HG02588 (cell line): Measurements from ENCODE around the gene NEK2.
"Not testable (repeated sequence)": the region's sequence is repeated elsewhere in the genome, so short reads cannot be mapped to it uniquely, and the experiment has no call there.

ENCODE experiments used
- ATAC-seq: cut with Tn5 transposase; IDR thresholded peaks from one replicate; pipeline ENCODE4 v1.9.1; 2021; ENCODE audit warnings: mild to moderate bottlenecking, moderate library complexity; ENCODE audit not compliant: unreplicated experiment

Gene NEK2

GRCh38 chr1:211675230-211676105 lies at the start of gene NEK2:
Gene NEK2 (minus strand): TSS chr1:211675621. CDS start chr1:211675479, 142 bp downstream.
- peak; percentile 97 for ATAC-seq

DNA sequence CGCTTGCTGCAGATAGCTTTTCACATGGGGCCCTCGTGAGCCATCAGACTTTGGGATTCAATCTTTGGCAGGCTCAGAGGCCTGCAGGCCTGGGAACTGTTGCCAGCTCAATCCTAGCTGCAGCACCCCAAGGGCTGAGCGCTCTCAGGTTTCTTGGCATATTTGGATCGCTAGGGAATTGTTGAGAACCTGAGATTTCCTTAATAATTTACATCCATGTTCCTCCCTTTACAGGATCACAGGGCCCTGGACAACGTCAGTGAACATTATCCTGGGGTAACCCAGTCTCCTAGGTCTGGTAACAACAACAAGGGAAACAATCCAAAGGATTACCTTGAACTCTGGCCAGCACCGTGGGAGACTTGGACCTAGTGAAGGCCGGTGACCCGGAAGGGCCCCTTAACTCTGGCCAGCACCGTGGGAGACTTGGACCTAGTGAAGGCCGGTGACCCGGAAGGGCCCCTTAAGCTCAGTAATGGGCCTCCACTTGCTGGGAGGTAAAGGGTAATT lies 49.3 kb upstream of the NEK2 start:
- ATAC-seq = no peak

- no peak for ATAC-seq
These were observed 47.9 kb upstream of the NEK2 start for GRCh38 chr1:211723273-211723672.

GRCh38 chr1:211722277-211723175 lies 47.1 kb upstream of the NEK2 start:
- no peak for ATAC-seq

- ATAC-seq = not testable (repeated sequence)
These were observed 41.1 kb upstream of the NEK2 start for GRCh38 chr1:211716555-211716954.

DNA sequence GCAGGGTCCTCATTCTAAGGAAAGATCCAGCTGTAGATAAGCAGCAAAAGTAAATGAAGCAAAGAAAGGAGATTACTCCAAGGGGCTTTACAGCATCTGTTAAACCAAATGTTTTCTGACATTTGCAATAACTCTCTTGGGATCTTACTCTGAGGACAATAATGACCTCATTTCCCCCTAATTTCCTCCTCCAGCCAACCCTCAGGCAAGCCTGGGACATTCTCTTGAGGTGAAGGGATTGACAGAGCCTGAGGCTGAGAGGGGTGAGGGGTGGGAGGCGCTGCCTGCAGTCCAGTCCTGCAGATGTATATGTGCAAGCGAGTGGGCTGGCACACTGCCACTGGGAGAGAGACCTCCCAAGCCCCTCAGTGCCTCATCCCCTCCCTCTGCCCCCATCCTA lies 40.5 kb upstream of the NEK2 start:
- no peak for ATAC-seq

DNA sequence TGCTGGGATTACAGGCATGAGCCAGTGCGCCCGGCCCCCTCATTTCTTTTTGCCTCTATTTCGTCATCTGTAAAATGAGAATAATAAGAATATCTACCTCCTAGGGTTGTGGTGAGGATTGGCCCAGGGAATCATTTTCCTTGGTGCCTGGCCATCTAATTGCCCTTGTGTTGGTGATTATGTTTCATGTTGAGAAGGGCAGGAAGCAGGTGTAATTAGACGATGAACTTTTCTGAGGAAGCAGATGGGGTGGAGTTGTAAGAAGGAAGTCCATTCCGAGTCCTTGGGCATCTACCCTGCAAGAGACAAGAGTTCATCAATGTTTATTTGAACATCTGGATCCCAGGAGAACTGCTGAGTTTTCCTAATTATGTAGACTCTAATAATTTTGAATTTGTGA lies 38.7 kb upstream of the NEK2 start:
- ATAC-seq = no peak

GRCh38 chr1:211713231-211713630 lies 37.8 kb upstream of the NEK2 start:
- ATAC-seq = no peak

DNA sequence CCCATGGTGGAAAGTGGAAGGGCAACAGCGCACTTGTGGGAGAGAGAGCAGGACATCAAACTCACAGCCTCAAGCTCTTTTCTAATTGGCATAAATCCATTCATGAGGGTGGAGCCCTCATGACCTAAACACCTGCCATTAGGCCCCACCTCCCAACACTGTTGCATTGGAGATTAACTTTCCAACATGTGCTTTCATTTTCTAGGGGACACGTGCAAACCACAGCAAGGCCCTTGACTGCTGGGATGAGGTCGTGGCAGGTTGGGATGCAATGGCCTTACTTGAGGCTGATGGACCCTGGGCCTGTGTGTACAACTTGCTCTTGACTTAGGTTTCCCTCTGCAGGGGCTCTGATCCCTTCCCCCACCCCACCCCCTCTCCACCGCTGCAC lies 35.9 kb upstream of the NEK2 start:
- no peak for ATAC-seq

- ATAC-seq = no peak
These were observed 35.3 kb upstream of the NEK2 start for GRCh38 chr1:211710566-211711314.

DNA sequence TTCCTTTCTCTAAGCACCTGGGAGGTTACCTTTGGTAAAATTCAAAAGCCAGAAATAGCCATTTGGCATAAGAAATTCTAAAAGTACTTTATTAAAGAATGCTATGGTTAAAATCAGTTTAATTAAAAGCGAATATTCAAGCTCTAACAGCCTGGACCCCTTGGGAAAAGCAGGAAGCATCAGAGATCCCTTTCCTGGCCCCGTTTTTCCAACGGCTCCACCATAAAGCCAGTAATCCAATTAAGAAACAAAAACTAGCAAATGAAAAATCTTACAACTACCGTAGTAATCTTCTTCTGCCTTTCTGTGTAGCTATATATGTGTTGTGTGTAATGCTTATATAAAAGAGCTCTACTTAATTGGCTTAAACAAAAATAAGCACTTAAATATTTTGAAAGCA lies 33.5 kb upstream of the NEK2 start:
- ATAC-seq = no peak

- no peak for ATAC-seq
These were observed 32.6 kb upstream of the NEK2 start for GRCh38 chr1:211708006-211708405.

- no peak for ATAC-seq
These were observed 30.2 kb upstream of the NEK2 start for GRCh38 chr1:211705467-211706091.

GRCh38 chr1:211704543-211704942 lies 29.1 kb upstream of the NEK2 start:
- ATAC-seq = no peak

DNA sequence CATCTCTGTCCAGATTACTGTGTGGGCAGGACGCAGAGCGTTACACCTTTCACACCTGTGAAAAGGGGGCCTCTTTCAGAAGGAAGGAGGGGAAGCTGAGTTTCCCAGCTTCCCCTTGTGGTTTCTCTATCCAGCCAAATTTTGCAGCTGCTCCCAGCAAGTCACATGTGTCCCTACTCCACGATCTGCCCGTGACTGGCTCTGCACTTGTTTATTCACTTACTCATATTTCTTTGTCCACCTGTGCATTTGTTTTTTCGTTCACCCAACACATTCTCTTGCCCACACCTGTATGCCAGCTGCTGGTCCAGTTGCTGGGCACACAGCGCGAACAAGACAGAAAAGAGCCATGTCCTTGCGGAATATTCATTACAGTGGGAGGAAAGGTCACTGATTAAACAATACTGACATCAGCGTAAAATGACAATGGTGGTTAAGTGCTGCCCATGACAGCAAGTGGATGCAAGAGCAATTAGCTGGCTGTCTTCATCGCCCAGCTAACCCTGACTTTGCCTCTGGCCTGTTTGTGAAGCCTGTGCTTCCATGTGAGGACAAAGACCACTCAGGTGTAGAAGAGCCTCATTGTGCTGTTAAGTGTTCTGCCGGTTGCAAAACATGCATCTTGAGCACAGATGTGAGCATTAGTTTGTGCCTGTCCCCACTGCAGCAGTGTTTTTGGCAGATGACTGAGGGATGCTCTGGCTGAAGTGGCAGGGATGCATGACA lies 28.6 kb upstream of the NEK2 start:
- no peak for ATAC-seq

GRCh38 chr1:211701733-211702132 lies 26.3 kb upstream of the NEK2 start:
- no peak for ATAC-seq

DNA sequence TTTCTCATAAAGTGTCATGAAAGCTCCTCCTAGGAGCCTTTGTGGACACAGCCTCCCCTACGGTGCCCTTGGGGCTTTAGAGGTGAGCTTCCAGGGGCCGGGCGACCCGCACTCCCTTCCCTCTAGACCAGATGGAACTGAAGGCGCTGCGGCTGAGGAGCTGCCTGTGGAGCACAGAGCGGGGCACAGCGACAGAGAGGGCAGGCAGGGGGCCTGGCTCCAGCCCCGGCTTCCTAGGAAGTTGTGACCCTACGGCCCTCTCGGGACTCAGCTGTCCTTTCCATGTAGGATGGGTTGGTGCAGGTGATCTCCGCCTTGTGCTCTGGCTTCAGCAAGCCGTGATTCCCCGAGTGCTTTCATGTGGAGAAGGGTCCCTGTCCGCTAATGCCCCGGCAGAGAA lies 23.6 kb upstream of the NEK2 start:
- no peak for ATAC-seq

DNA sequence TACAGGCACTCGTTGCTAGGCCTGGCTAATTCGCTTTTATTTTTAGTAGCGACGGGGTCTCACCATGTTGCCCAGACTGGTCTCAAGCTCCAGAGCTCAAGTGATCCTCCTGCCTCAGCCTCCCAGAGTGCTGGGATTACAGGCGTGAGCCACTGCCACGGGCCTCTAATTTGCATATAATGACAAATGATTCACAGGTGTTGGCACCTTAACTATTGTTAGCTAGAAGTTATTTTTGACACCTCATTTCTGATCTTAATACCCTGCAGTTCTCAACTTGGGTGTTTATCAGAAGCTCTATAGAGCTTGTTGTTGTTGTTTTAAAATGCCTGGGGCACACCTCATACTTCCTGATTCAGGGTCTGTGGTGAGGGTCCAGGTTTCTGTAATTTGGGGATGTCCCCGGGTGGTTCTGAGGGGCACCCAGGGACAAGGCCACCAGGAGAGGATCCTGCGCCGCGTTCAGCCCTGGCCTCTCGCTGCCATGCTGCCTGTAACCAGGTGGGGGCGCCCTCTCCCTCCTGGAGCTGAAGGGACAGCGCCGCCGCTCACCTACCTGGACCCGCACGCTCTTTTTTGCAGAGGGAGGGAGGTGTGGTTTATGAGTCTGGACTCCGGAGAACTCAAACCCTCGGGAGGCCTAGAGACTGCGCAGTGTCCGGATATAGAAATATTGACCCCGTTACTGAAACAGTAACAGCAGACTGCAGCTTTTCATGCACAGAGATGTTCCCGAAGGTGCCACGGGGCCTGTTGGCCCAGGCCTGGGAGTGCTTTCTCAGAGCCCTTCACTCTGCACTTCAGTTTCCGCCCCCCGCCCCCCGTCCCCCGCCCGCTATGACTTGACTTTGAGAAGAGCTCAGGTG lies 23.0 kb upstream of the NEK2 start:
- peak; percentile 42 for ATAC-seq

DNA sequence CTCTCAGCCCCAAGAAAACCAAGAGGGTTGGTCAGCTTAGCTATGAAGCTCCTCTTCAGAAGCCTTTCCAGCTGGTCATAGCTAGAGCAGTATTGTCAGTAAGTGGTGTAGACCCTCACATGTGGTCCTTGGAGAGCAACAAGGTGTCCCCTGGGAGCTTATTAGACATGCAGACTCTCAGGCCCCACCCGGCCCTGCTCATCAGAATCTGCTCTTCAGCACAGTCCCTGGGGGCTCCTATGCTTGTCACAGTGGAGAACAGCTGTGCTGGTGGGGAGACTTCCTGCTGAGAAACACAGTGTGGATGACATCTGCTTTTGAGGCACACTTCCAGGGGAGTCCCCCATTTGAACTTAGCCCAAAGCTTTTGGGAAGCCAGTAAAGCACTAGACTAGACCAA lies 21.9 kb upstream of the NEK2 start:
- peak; percentile 81 for ATAC-seq
